Neuronal stem cell (in vitro differentiated cells): ENCODE measurements around the gene SHISA4.

ENCODE experiments used
- DNase-seq: peaks from one replicate; pipeline ENCODE4 v3.0.0-alpha.2; 2013; ENCODE audit warnings: low spot score
- H2AFZ ChIP-seq: one replicate; pipeline ENCODE4 v1.6.1; 2013; ENCODE audit warnings: mild to moderate bottlenecking, low read length, inconsistent platforms
- H2AK5ac ChIP-seq: 2 replicates; pipeline ENCODE4 v1.6.1; 2013; ENCODE audit warnings: low read depth, mild to moderate bottlenecking, inconsistent platforms, low read length, moderate library complexity, mixed read lengths
- H2BK120ac ChIP-seq: 2 replicates; pipeline ENCODE4 v1.6.1; 2013; ENCODE audit warnings: low read depth, mild to moderate bottlenecking, inconsistent platforms, low read length, moderate library complexity, mixed read lengths
- H2BK12ac ChIP-seq: one replicate; pipeline ENCODE4 v1.6.1; 2013; ENCODE audit warnings: low read length, inconsistent platforms
- H2BK15ac ChIP-seq: 2 replicates; pipeline ENCODE4 v1.6.1; 2013; ENCODE audit warnings: mild to moderate bottlenecking, low read length, inconsistent platforms, mixed read lengths
- H2BK5ac ChIP-seq: one replicate; pipeline ENCODE4 v1.6.1; 2013; ENCODE audit warnings: inconsistent platforms, mild to moderate bottlenecking, low read length, moderate library complexity
- H3K14ac ChIP-seq: one replicate; pipeline ENCODE4 v1.6.1; 2013; ENCODE audit warnings: low read length, inconsistent platforms
- H3K18ac ChIP-seq: 2 replicates; pipeline ENCODE4 v1.6.1; 2013; ENCODE audit warnings: low read length, inconsistent platforms
- H3K23ac ChIP-seq: 2 replicates; pipeline ENCODE4 v1.6.1; 2013; ENCODE audit warnings: low read depth, mild to moderate bottlenecking, mixed read lengths, low read length, inconsistent platforms; ENCODE audit not compliant: poor library complexity
- H3K27ac ChIP-seq: replicated peaks from 3 replicates; pipeline ENCODE4 v1.5.1; 2013; ENCODE audit warnings: low read length, inconsistent platforms
- H3K27me3 ChIP-seq, 3 experiments: 2 replicates each; pipeline ENCODE4 v1.6.1; 2013; ENCODE audit warnings: low read length in 3 of 3, mild to moderate bottlenecking in 2 of 3, inconsistent platforms in 1 of 3, low read depth in 1 of 3, mixed read lengths in 1 of 3, moderate library complexity in 1 of 3; ENCODE audit not compliant: control insufficient read depth in 3 of 3, insufficient read depth in 3 of 3
- H3K36me3 ChIP-seq, 2 donors: replicated peaks in 1 of 2; 2 replicates each; pipeline ENCODE4 v1.6.1; 2013; ENCODE audit warnings: low read length in 2 of 2; ENCODE audit not compliant: control insufficient read depth in 2 of 2, insufficient read depth in 2 of 2
- H3K4ac ChIP-seq: 2 replicates; pipeline ENCODE4 v1.6.1; 2013; ENCODE audit warnings: inconsistent platforms, mild to moderate bottlenecking, low read length, moderate library complexity
- H3K4me1 ChIP-seq, 2 donors: 1 replicate in 1 of 2; 2 replicates in 1 of 2; pipeline ENCODE4 v1.6.1; 2013; ENCODE audit warnings: low read length in 2 of 2, low read depth in 1 of 2; ENCODE audit not compliant: control insufficient read depth in 2 of 2, insufficient read depth in 1 of 2
- H3K4me2 ChIP-seq: one replicate; pipeline ENCODE4 v1.6.1; 2013; ENCODE audit warnings: mild to moderate bottlenecking, low read length, inconsistent platforms; ENCODE audit not compliant: insufficient read depth, poor library complexity, severe bottlenecking
- H3K4me3 ChIP-seq, 2 donors: 2 replicates each; pipeline ENCODE4 v1.5.1; 2013; ENCODE audit warnings: low read length in 2 of 2, mild to moderate bottlenecking in 2 of 2, inconsistent platforms in 1 of 2, moderate library complexity in 1 of 2
- H3K79me1 ChIP-seq: one replicate; pipeline ENCODE4 v1.6.1; 2013; ENCODE audit warnings: low read depth, mild to moderate bottlenecking, inconsistent platforms, low read length, moderate library complexity
- H3K9ac ChIP-seq: one replicate; pipeline ENCODE4 v1.6.1; 2013; ENCODE audit warnings: mild to moderate bottlenecking, low read depth, low read length, inconsistent platforms; ENCODE audit not compliant: poor library complexity
- H3K9me3 ChIP-seq, 2 donors: replicated peaks in 1 of 2; 2 replicates each; pipeline versions ENCODE3 to v1.6.1; 2013; ENCODE audit warnings: low read length in 2 of 2, mild to moderate bottlenecking in 2 of 2, inconsistent platforms in 1 of 2, low read depth in 1 of 2, mixed read lengths in 1 of 2, moderate library complexity in 1 of 2; ENCODE audit not compliant: control insufficient read depth in 2 of 2, insufficient read depth in 1 of 2
- H4K8ac ChIP-seq: one replicate; pipeline ENCODE4 v1.6.1; 2013; ENCODE audit warnings: low read depth, mild to moderate bottlenecking, inconsistent platforms, low read length, moderate library complexity
- H4K91ac ChIP-seq: one replicate; pipeline ENCODE4 v1.6.1; 2013; ENCODE audit warnings: low read length, low read depth, mild to moderate bottlenecking, inconsistent platforms; ENCODE audit not compliant: poor library complexity
- WGBS, 2 donors: extraction: QIAGEN DNeasy Blood & Tissue Kit; methylation state at CpG; one replicate each; pipeline ENCODE4 v1.1.7; 2013; ENCODE audit warnings: missing lambda C conversion rate in 2 of 2, mixed read lengths in 1 of 2; ENCODE audit not compliant: insufficient read length in 2 of 2, insufficient replicate concordance in 1 of 2; ENCODE audit errors: extremely low coverage in 2 of 2; 5-methylcytosine and 5-hydroxymethylcytosine counted together

Gene SHISA4

GRCh38 chr1:201841265-201841912 is 47.3 kb upstream of the SHISA4 start:
- Histone ChIP-seq H2BK12ac (no peak overlapping the region), H3K36me3 (peaks cover 10 to 84% of the 10 kb centered on the region in 2 donors), H4K91ac (no peak overlapping the region), H3K4me2 (no peak overlapping the region), H2BK15ac (no peak overlapping the region), H3K9me3 (no peaks in the 10 kb centered on the region), H4K8ac (no peak overlapping the region), H3K14ac (no peak overlapping the region), H3K4me3 (no peak overlapping the region), H3K4me1 (no peaks in the 10 kb centered on the region), H3K23ac (no peak overlapping the region), H3K27me3 (no peaks in the 10 kb centered on the region), H3K4ac (no peak overlapping the region), H2AFZ (no peak overlapping the region), H2AK5ac (no peak overlapping the region), H2BK120ac (no peak overlapping the region), H2BK5ac (no peak overlapping the region), H3K18ac (no peak overlapping the region), H3K9ac (no peak overlapping the region), H3K79me1 (peaks cover 5% of the 10 kb centered on the region), H3K27ac (no peak overlapping the region)
- no peak for DNase-seq
- no CpG with 5 or more reads among the region's 2 CpGs for WGBS, 2 donors

- Histone ChIP-seq H2AK5ac (no peak overlapping the region), H2BK120ac (no peak overlapping the region), H3K4me3 (no peak overlapping the region), H3K27me3 (no peaks in the 10 kb centered on the region), H4K8ac (no peak overlapping the region), H3K36me3 (peaks cover 13 to 81% of the 10 kb centered on the region in 2 donors), H3K79me1 (peaks cover 5% of the 10 kb centered on the region), H3K18ac (no peak overlapping the region), H3K4me2 (no peak overlapping the region), H2BK5ac (no peak overlapping the region), H3K4ac (no peak overlapping the region), H3K14ac (no peak overlapping the region), H3K4me1 (no peaks in the 10 kb centered on the region), H2BK15ac (no peak overlapping the region), H3K9ac (no peak overlapping the region), H3K27ac (no peak overlapping the region), H3K9me3 (no peaks in the 10 kb centered on the region), H2BK12ac (no peak overlapping the region), H2AFZ (no peak overlapping the region), H3K23ac (no peak overlapping the region), H4K91ac (no peak overlapping the region)
- no CpG with 5 or more reads among the region's 2 CpGs for WGBS, 2 donors
- no peak for DNase-seq
Measured at GRCh38 chr1:201842472-201843027, 46.1 kb upstream of the SHISA4 start.

GRCh38 chr1:201845331-201846083 is 43.2 kb upstream of the SHISA4 start:
- no peak for DNase-seq
- no peaks in the 10 kb centered on the region for H3K9me3 ChIP-seq
- no peak overlapping the region for H3K18ac ChIP-seq
- no peak overlapping the region for H2AFZ ChIP-seq
- no CpG with 5 or more reads among the region's 2 CpGs for WGBS, 2 donors
- H3K23ac ChIP-seq, result no peak overlapping the region
- peaks cover 2% of the 10 kb centered on the region for H3K79me1 ChIP-seq
- H3K27me3 ChIP-seq, result no peaks in the 10 kb centered on the region
- no peak overlapping the region for H3K27ac ChIP-seq
- no peak overlapping the region for H3K9ac ChIP-seq
- H3K36me3 ChIP-seq, result peaks cover 15 to 84% of the 10 kb centered on the region in 2 donors
- no peak overlapping the region for H2BK12ac ChIP-seq
- no peak overlapping the region for H2BK120ac ChIP-seq
- no peak overlapping the region for H2BK5ac ChIP-seq
- H3K4me2 ChIP-seq, result no peak overlapping the region
- H3K4ac ChIP-seq, result no peak overlapping the region
- H3K14ac ChIP-seq, result no peak overlapping the region
- H4K8ac ChIP-seq, result no peak overlapping the region
- H2BK15ac ChIP-seq, result no peak overlapping the region
- no peak overlapping the region for H4K91ac ChIP-seq
- H2AK5ac ChIP-seq, result no peak overlapping the region
- H3K4me1 ChIP-seq, result no peaks in the 10 kb centered on the region
- H3K4me3 ChIP-seq, result no peak overlapping the region

- Histone ChIP-seq H3K14ac (no peak overlapping the region), H2AFZ (no peak overlapping the region), H3K4me1 (no peaks in the 10 kb centered on the region), H3K9ac (no peak overlapping the region), H2BK15ac (no peak overlapping the region), H3K4me2 (no peak overlapping the region), H2BK5ac (no peak overlapping the region), H3K79me1 (peaks cover 2% of the 10 kb centered on the region), H2BK12ac (no peak overlapping the region), H3K4ac (no peak overlapping the region), H4K91ac (no peak overlapping the region), H3K23ac (no peak overlapping the region), H3K27me3 (no peaks in the 10 kb centered on the region), H2BK120ac (no peak overlapping the region), H3K9me3 (no peaks in the 10 kb centered on the region), H3K18ac (no peak overlapping the region), H3K36me3 (peaks cover 21 to 85% of the 10 kb centered on the region in 2 donors), H3K27ac (no peak overlapping the region), H2AK5ac (no peak overlapping the region), H4K8ac (no peak overlapping the region), H3K4me3 (no peak overlapping the region)
- WGBS, 2 donors, result no CpG with 5 or more reads among the region's 1 CpG
- DNase-seq, result no peak
Measured at GRCh38 chr1:201847150-201847549, 41.5 kb upstream of the SHISA4 start.
